Measurements from ENCODE around the gene ATXN1. TPM values are rescaled to one million over a fixed set of nuclear protein-coding genes. Genes with fewer than 3 reads are reported as not detected.

The ATXN1 gene
- total RNA-seq, 1 experiment from 2014 or later = 35.4 TPM

GRCh38 chr6:16674801-16675392 lies 86.4 kb downstream of the ATXN1 start:
- DNase-seq (ENCODE audit: low read depth) = peak; percentile 41

GRCh38 chr6:16673011-16673797 lies 88.1 kb downstream of the ATXN1 start:
- DNase-seq (ENCODE audit: low read depth) = no peak

DNA sequence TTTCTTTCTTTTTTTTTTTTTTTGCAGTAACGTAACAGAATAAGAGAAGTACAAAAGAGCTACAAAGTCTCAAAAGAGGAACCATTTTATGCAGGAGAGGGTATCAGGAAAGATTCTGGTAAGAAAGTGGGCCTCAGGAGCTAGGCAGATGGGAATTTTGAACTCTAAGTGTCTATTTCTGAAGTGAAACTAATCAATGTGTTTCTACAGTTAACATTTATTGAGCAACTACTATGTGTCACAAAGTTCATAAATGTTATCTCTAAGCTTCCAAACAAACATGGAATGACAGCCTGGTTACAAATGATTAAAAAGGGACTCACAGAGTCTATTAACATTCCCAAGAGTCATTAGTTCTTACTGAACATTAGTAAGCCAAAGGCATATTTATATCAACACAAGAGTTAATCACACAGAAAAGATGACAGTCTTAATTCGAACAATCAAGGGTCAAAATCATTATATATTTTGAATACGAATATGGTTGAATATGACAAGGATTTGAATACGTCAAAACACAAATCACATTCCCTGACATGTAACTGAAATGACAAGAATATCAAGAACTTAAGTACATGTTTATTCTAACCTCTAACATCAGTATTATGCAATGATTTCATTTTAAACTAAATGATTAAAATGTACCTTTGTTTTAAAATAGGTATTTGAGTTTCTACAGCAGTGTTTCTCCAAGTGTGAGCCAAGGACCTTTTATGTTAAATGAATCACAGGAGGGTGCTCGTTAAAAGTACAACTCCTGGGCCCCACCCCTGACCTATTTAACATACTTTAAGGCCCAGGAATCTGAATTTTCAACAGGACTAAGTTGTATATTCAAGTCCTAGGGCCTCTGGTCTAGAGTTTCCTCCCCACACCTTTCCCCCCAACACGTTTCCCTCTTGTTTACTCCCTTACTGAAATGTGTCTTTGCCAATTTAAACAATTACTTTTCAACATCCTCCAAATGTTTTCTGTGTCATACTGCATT lies 89.7 kb downstream of the ATXN1 start:
- DNase-seq (ENCODE audit: low read depth) = peak; percentile 46

GRCh38 chr6:16670617-16671051 lies 90.6 kb downstream of the ATXN1 start:
- DNase-seq (ENCODE audit: low read depth) = no peak

- peak; percentile 39 for DNase-seq (ENCODE audit: low read depth)
Measured at GRCh38 chr6:16670183-16670582, 91.1 kb downstream of the ATXN1 start.

DNA sequence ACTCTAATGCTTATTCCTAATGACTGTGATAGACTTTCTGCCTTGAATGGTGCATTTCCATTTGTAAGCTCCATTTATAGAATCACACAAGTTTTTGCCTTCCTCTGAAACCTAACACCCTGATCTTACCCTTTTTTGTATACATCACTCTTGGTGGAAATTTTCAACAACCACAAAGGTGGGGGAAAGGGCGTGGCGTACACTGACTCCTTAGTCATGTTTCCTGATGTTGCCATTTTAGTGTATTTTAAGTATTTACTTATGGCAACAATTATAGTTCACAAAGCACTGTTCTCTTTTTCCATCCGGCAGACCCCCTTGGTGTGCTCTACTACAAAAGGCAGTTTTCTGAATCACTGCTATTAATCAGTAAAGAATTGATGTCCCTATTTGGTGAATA lies 92.0 kb downstream of the ATXN1 start:
- DNase-seq (ENCODE audit: low read depth) = peak; percentile 89

GRCh38 chr6:16667509-16667908 lies 93.8 kb downstream of the ATXN1 start:
- DNase-seq (ENCODE audit: low read depth) = peak; percentile 23

DNA sequence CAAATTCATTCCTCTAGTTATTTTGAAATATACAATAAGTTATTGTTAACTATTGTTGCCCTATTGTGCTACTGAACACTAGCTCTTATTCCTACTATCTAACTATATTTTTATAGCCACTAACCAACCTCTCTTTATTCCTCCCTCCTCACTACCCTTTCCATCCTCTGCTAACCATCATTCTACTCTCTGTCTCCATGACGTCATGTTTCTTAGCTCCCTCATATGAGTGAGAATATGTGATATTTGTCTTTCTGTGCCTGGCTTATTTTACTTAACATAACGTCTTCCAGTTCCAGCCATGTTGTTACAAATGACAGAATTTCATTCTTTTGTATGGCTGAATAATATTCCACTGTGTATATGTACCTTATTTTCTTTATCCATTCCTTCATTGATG lies 95.3 kb downstream of the ATXN1 start:
- no peak for DNase-seq (ENCODE audit: low read depth)

GRCh38 chr6:16665182-16665581 lies 96.1 kb downstream of the ATXN1 start:
- no peak for DNase-seq (ENCODE audit: low read depth)

DNA sequence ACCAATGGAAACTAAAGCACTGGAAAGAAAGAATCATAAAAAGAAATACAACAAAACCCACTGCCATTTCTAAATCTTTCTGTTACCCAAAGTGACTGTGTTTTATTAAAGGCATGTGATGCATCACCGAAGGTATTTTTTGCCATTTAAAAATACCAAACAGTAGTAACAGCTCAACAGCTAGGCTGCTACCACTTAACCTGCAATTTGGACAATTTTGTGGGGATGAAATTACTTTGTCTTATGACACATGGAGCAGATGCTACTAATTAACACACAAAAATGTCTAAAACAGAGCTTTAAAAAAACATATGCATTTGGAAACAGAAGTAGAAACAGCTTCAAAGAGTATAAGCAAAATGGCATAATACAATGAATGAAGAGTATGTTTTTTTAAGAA lies 97.4 kb downstream of the ATXN1 start:
- DNase-seq (ENCODE audit: low read depth) = no peak

DNA sequence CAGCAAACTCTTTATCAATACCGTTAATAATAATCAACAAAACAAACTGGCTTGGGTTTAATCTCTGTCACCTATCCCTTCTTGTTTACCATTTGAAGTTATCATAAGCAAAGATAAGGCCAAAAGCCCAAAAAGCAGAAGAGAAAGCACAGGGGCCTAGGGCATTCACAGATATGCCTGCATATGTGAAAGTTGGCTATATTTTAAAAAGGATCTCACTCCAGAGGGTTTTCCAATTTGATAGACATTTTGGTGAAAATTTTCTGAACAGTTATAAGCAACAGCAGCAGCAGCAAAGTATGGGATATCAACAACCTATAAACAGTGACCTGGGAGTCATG lies 101.1 kb downstream of the ATXN1 start:
- DNase-seq (ENCODE audit: low read depth) = no peak

- no peak for DNase-seq (ENCODE audit: low read depth)
Measured at GRCh38 chr6:16659466-16660156, 101.6 kb downstream of the ATXN1 start.

GRCh38 chr6:16658348-16659034 lies 102.8 kb downstream of the ATXN1 start:
- DNase-seq (ENCODE audit: low read depth) = no peak

GRCh38 chr6:16657768-16658167 lies 103.5 kb downstream of the ATXN1 start:
- DNase-seq (ENCODE audit: low read depth) = no peak

- no peak for DNase-seq (ENCODE audit: low read depth)
Measured at GRCh38 chr6:16656451-16656850, 104.8 kb downstream of the ATXN1 start.

- no peak for DNase-seq (ENCODE audit: low read depth)
Measured at GRCh38 chr6:16654701-16655100, 106.6 kb downstream of the ATXN1 start.

DNA sequence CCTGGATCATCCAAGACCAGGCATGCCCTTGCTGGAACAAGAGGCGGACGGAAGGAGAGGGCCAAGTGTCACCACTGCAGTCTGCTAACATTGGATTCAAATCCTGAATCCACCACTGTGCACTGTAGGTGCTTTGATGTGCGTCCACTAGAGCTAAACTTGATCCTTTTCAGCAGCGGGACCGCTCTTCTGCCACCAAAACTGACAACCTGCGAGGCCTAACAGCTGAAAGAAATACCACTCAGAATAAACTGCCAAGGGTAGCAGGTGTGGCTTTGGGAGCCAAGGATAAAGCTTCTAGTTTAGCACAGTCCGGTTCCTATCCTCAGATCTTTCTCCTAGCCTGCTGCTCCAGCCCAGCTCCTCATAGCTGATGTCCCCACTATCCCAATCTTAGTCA lies 108.0 kb downstream of the ATXN1 start:
- DNase-seq (ENCODE audit: low read depth) = no peak

DNA sequence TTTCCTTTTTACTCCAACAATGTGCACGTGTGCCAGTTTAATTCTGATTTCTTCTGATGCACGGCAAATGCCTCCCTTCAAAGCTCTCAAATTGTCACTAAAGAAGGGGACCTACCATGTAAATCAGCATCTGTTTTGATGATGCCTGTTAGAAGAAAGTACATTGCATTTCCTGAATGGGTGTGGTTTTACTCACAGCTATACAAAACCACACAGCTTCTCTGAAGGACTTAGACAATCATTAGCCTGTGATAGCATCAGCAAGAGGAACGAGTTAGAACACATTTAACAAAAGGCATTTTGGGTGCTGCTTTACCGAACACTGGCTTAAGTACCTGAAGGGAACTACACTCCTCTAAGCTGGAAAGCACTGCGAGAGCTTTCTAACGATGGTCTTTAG lies 109.4 kb downstream of the ATXN1 start:
- DNase-seq (ENCODE audit: low read depth) = no peak

GRCh38 chr6:16649890-16650289 lies 111.4 kb downstream of the ATXN1 start:
- no peak for DNase-seq (ENCODE audit: low read depth)

GRCh38 chr6:16649241-16649640 lies 112.0 kb downstream of the ATXN1 start:
- DNase-seq (ENCODE audit: low read depth) = no peak

DNA sequence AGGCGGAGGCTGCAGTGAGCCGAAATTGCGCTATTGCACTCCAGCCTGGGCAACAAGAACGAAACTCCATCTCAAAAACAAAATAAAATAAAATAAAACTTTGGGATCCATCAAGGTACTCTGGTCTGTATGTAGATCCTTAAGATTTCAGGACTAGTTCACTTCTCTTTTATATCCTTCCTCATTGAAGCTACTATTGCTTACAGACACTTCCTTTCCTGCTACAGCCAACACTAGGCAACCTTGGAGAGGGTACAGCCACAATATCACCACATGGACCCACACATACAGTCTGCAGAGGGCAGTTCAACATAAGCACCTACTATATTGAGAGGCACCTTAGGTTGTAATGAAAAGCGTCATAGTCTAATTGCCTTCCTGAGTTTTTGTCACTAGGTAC lies 113.3 kb downstream of the ATXN1 start:
- DNase-seq (ENCODE audit: low read depth) = no peak
